Body of pancreas (tissue), 4 donors: ENCODE measurements around the gene PTPRM.

Experiments
- POLR2A ChIP-seq, 3 donors: fragments of 450-650 bp; IDR thresholded peaks; one replicate each; pipeline ENCODE4 v1.6.1; 2016; ENCODE audit warnings: antibody characterized with exemption in 3 of 3, mild to moderate bottlenecking in 2 of 3
- TF ChIP-seq, protein P1 (sequence below), 7 experiments: fragments of 450-650 bp in 4 of 7; fragments of 200-600 bp in 3 of 7; sonication (generic) in 3 of 7; IDR thresholded peaks; one replicate each; pipeline ENCODE4 v1.5.1; 2016 to 2019; ENCODE audit warnings: antibody characterized with exemption in 7 of 7

- TF ChIP-seq, protein P1, sequence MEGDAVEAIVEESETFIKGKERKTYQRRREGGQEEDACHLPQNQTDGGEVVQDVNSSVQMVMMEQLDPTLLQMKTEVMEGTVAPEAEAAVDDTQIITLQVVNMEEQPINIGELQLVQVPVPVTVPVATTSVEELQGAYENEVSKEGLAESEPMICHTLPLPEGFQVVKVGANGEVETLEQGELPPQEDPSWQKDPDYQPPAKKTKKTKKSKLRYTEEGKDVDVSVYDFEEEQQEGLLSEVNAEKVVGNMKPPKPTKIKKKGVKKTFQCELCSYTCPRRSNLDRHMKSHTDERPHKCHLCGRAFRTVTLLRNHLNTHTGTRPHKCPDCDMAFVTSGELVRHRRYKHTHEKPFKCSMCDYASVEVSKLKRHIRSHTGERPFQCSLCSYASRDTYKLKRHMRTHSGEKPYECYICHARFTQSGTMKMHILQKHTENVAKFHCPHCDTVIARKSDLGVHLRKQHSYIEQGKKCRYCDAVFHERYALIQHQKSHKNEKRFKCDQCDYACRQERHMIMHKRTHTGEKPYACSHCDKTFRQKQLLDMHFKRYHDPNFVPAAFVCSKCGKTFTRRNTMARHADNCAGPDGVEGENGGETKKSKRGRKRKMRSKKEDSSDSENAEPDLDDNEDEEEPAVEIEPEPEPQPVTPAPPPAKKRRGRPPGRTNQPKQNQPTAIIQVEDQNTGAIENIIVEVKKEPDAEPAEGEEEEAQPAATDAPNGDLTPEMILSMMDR (IDR thresholded peaks at IDR 0.05), result no peak
- no peak for TF ChIP-seq POLR2A (IDR thresholded peaks at IDR 0.05)
Observed at GRCh38 chr18:7721532-7721931, 154.4 kb downstream of the PTPRM start.
